ENCODE data around the gene GOLGA8B. TPM values are rescaled to one million over a fixed set of nuclear protein-coding genes. Genes with fewer than 3 reads are reported as not detected.

The GOLGA8B gene
- total RNA-seq, 4 donors from 2014 or later, result 188 to 404 (median 308) TPM

DNA sequence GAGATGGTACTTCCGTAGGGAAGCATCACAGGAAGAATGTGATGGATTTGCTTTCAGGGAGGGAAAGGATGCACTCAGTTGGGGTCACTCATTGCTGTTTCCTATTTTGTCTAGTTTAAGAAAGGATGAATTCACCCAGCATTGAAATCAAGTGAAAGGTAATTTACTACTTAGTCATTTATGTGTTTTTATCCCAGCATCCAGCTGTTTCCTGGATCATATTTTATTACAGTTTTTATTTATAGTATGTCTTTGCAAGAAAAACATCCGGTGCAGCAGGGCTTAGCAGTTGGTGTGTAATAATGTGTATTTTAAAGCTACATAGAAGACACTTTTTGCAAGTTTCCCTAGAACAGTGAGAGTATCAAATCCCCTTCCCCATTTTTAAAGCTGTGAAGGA, 37.4 kb upstream of the GOLGA8B start:
- no peaks in the 10 kb centered on the region for H3K27me3 ChIP-seq
- no peaks in the 10 kb centered on the region for H3K36me3 ChIP-seq
- H3K9me3 ChIP-seq, result no peaks in the 10 kb centered on the region
- WGBS, 2 donors, result 56 to 58% methylated on average over 2 of the region's 2 CpGs
- DNase-seq, result no peak
- H3K27ac ChIP-seq, result no peak overlapping the region
- TF ChIP-seq, protein P1, sequence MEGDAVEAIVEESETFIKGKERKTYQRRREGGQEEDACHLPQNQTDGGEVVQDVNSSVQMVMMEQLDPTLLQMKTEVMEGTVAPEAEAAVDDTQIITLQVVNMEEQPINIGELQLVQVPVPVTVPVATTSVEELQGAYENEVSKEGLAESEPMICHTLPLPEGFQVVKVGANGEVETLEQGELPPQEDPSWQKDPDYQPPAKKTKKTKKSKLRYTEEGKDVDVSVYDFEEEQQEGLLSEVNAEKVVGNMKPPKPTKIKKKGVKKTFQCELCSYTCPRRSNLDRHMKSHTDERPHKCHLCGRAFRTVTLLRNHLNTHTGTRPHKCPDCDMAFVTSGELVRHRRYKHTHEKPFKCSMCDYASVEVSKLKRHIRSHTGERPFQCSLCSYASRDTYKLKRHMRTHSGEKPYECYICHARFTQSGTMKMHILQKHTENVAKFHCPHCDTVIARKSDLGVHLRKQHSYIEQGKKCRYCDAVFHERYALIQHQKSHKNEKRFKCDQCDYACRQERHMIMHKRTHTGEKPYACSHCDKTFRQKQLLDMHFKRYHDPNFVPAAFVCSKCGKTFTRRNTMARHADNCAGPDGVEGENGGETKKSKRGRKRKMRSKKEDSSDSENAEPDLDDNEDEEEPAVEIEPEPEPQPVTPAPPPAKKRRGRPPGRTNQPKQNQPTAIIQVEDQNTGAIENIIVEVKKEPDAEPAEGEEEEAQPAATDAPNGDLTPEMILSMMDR (IDR thresholded peaks at IDR 0.05), result no peak
- TF ChIP-seq POLR2A (IDR thresholded peaks at IDR 0.05), result no peak
- no peaks in the 10 kb centered on the region for H3K4me1 ChIP-seq
- intact Hi-C loops (cut with DNase I), result no loop called here
- no peak overlapping the region for H3K4me3 ChIP-seq (replicated peaks in 1 of 3)

DNA sequence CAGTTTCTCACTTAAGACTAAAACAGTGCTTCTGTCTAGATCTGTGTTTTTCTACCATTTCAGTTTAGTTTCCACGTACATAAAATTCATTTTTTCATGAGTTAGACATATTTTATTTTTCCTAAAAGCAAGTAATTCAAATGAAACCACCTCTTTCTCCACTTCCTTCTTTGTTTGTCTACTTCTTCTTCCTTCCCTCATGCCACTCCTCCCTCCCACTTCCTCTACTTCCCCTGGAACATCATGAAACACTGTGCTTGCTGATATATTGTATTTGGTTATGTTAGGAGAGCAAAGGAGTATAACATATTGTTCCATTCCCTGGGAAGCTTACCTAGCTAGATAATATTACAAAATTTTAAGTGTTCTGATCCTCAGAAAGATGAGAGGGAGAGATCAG, 36.7 kb upstream of the GOLGA8B start:
- no peak for DNase-seq
- no peaks in the 10 kb centered on the region for H3K9me3 ChIP-seq
- H3K36me3 ChIP-seq, result no peaks in the 10 kb centered on the region
- 0% methylated on average over 1 of the region's 1 CpG for WGBS, 2 donors
- intact Hi-C loops (cut with DNase I), result no loop called here
- no peaks in the 10 kb centered on the region for H3K4me1 ChIP-seq
- H3K27me3 ChIP-seq, result no peaks in the 10 kb centered on the region
- no peak overlapping the region for H3K27ac ChIP-seq
- TF ChIP-seq POLR2A (IDR thresholded peaks at IDR 0.05), result no peak
- TF ChIP-seq, protein P1 (IDR thresholded peaks at IDR 0.05), result no peak
- H3K4me3 ChIP-seq (replicated peaks in 1 of 3), result no peak overlapping the region

DNA sequence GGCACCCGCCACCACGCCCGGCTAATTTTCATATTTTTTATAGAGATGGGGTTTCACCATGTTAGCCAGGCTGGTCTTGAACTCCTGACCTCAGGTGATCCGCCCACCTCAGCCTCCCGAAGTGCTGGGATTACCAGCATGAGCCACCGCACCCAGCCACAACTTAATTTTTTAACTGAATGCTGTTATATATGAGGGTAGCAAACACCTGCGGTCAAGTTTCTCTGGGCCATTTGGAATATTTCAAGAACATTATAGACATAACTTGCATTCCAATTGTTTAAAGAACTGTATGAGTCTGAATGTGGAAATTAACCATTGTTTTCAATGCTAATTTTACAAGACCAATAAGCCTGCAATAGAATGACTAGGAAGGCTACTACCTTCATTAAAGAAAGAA, 35.7 kb upstream of the GOLGA8B start:
- no peaks in the 10 kb centered on the region for H3K9me3 ChIP-seq
- H3K27me3 ChIP-seq, result no peaks in the 10 kb centered on the region
- H3K4me3 ChIP-seq (replicated peaks in 1 of 3), result no peak overlapping the region
- no peak overlapping the region for H3K27ac ChIP-seq
- H3K36me3 ChIP-seq, result no peaks in the 10 kb centered on the region
- 93 to 96% methylated on average over 7 of the region's 7 CpGs for WGBS, 2 donors
- no peak for DNase-seq
- no peaks in the 10 kb centered on the region for H3K4me1 ChIP-seq
- no peak for TF ChIP-seq POLR2A (IDR thresholded peaks at IDR 0.05)
- TF ChIP-seq, protein P1 (IDR thresholded peaks at IDR 0.05), result no peak
- intact Hi-C loops (cut with DNase I), result no loop called here

DNA sequence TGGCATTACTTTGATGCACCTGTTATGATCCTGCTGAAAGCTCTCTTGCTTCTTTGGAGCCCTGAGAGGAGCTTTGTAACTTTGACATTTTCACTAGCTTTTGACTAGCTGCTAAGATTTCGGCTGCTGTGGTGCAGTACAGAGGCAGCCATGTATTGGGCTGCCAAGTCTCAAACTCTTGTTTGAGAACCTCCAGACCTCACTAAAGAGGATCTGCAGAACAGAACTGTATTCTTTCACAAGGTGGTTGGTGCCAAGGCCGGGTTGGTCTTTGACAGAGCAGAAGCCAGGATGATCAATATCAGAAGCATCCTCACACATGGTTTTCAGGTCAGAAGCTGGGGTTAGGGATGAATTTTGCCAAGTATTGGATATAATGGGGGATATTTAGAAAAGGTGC, 34.6 kb upstream of the GOLGA8B start:
- no peak overlapping the region for H3K27ac ChIP-seq
- H3K9me3 ChIP-seq, result no peaks in the 10 kb centered on the region
- DNase-seq, result no peak
- TF ChIP-seq POLR2A (IDR thresholded peaks at IDR 0.05), result no peak
- TF ChIP-seq, protein P1 (IDR thresholded peaks at IDR 0.05), result no peak
- no peaks in the 10 kb centered on the region for H3K27me3 ChIP-seq
- H3K4me1 ChIP-seq, result no peaks in the 10 kb centered on the region
- 78 to 87% methylated on average over 2 of the region's 2 CpGs for WGBS, 2 donors
- no peaks in the 10 kb centered on the region for H3K36me3 ChIP-seq
- H3K4me3 ChIP-seq (replicated peaks in 1 of 3), result no peak overlapping the region
- intact Hi-C loops (cut with DNase I), result no loop called here

DNA sequence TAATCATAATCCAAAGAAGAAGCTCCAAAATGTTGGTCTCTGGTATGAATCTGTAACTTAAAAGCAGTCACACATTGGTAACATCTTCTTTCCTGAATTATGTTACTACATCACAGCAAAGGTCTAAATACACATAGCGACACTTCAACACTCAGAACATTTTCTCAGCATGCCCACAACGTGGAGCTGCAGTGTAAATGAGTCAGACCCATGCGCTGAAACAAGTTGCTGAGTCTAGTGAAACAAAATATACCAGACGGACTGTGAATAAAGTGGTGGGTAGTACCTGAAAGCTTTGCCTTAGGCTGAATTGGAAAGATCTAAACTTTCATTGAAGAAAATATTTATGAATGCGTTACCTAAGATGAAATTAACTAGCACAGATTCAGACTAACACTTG, 33.2 kb upstream of the GOLGA8B start:
- H3K36me3 ChIP-seq, result no peaks in the 10 kb centered on the region
- H3K27ac ChIP-seq, result no peak overlapping the region
- 34 to 38% methylated on average over 5 of the region's 5 CpGs for WGBS, 2 donors
- H3K9me3 ChIP-seq, result no peaks in the 10 kb centered on the region
- peak; percentile 31 to 47 for DNase-seq
- no peaks in the 10 kb centered on the region for H3K27me3 ChIP-seq
- TF ChIP-seq, protein P1 (IDR thresholded peaks at IDR 0.05), result peak in 4 of 6 experiments; percentile 14 to 34 (median 24)
- no peak for TF ChIP-seq POLR2A (IDR thresholded peaks at IDR 0.05)
- H3K4me1 ChIP-seq, result no peaks in the 10 kb centered on the region
- intact Hi-C loops (cut with DNase I), result no loop called here
- H3K4me3 ChIP-seq (replicated peaks in 1 of 3), result no peak overlapping the region

Data from thyroid gland (tissue), 4 donors.